AG10803 (cell line): ENCODE data around the gene IL12B.

Source experiments
- DNase-seq: peaks from one replicate; pipeline ENCODE4 v3.0.0; 2010; ENCODE audit warnings: low read depth
- H3K4me3 ChIP-seq: 2 replicates; pipeline ENCODE4 v1.5.1; 2011; ENCODE audit warnings: mild to moderate bottlenecking, low read length, control low read depth
- TF ChIP-seq, protein P1 (sequence below): conservative IDR thresholded peaks from 2 replicates; pipeline ENCODE4 v1.5.1; 2011; ENCODE audit warnings: mild to moderate bottlenecking, low read length, control low read depth, inconsistent platforms

Gene IL12B

DNA sequence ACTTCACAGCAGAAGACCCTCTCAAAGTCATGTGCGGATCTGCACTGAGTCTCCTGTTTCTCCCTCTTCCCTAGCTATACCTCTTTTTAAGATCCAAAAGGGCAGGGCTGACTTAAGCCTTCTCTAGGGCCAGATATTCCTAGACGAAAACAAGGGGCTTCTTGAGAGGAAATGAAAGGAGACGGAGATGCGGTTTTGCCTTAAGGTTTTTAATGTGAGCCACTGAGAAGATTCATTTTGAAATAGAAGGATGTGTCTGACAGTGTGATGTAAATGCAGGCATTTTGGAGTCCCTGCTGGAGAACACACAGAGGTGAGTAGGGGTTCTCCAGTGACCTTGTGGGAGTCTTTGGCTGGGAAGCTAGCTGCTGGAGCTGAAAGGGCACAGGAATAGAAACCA, 15.6 kb upstream of the IL12B start:
- DNase-seq: no peak
- H3K4me3 ChIP-seq: no peak overlapping the region
- TF ChIP-seq, protein P1, sequence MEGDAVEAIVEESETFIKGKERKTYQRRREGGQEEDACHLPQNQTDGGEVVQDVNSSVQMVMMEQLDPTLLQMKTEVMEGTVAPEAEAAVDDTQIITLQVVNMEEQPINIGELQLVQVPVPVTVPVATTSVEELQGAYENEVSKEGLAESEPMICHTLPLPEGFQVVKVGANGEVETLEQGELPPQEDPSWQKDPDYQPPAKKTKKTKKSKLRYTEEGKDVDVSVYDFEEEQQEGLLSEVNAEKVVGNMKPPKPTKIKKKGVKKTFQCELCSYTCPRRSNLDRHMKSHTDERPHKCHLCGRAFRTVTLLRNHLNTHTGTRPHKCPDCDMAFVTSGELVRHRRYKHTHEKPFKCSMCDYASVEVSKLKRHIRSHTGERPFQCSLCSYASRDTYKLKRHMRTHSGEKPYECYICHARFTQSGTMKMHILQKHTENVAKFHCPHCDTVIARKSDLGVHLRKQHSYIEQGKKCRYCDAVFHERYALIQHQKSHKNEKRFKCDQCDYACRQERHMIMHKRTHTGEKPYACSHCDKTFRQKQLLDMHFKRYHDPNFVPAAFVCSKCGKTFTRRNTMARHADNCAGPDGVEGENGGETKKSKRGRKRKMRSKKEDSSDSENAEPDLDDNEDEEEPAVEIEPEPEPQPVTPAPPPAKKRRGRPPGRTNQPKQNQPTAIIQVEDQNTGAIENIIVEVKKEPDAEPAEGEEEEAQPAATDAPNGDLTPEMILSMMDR: no peak

DNA sequence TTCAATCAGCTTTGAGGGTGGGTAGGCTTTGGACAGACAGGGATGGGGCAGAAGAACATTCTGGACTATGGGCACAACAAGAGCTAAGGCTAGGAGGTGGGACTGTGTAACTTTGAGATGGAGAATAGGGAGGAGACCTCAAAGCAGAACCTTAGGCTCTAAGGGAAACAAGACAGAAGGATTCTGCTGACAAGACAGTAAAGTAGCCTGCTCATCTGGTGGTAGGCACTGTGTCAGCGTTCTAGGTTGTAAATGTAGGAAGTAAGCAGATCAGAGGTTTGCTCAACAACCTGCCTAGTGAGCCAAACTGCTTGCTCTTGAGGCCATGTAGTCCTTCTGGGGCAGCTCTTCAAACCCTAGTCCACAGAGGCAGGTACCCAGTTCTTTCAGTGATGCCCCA, 15.0 kb upstream of the IL12B start:
- TF ChIP-seq, protein P1: no peak
- H3K4me3 ChIP-seq: no peak overlapping the region
- no peak for DNase-seq

DNA sequence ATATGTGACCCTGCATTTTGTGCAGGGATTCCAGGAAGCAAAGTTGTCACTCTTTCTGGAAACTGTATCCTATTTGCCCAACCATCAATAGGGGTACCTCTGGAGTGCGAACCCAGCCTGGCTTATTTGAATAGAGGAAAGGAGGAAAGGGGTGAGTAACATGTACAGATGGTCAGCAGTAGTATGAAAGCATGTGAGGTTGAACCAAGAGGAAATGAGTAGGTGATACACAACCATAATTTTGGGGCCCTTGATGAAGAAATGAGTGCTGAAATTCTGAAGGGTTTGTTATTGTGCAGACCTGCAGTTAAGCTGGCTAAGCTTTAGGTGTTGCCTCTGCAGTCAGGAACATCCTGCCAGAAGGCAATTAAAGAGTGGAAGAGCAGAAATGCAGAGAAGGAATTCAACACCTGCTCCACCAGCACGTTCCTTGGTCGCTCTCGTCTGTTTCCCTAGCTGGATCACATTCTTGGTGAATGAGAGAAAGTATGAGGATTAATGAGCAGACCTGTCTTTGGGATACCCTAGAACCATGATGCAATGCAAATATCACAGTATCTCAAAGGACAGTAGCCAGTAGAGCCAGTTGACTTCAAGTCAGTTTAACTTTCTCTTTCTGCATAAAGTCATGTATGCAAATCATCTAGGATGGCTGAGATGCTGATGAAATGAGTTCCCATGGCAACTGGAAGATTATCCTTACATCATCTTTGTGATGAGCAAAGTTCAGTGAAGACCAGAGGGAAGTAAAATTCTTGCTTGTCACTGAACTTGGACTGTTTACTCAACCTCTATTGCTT, 13.2 kb upstream of the IL12B start:
- H3K4me3 ChIP-seq: no peak overlapping the region
- DNase-seq: no peak
- TF ChIP-seq, protein P1: no peak

DNA sequence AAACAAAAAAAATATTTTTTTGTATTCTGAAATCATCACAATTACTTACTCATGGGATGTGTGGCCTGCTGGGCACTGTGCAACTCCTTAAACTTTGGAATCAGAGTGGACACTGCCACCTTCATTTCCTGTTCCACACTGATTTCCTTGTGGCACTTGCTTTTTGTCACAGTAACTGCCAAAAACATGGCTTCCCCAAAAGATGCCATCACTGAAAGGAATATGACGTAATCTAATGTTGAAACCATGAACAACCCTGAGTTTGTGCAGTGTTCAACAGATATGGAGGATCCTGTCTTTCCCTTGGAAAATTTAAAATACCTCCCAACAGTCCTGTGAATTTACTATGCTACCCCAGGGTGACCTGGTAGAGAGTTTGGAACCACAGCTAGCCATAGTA, 12.6 kb upstream of the IL12B start:
- no peak overlapping the region for H3K4me3 ChIP-seq
- no peak for DNase-seq
- TF ChIP-seq, protein P1: no peak

DNA sequence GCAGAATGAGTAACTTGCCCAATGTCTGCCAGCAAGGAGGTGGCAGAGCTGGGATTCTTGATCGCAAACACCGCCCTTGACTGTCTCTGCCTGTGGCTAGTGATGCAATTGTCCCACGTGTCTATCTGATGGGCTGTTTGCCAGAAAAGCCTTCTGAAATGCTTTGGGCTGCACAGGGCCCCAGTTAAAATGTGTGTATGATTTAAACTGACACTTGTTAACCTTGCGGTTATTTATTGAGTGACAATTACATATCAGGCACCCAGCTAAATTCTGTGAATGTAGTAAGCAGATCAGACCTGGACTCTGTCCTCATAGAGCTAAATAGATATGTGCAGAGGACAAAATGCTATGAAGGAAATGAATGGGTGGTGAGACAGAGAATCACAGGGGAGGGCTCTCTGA, 11.6 kb upstream of the IL12B start:
- TF ChIP-seq, protein P1: no peak
- peak; percentile 80 for DNase-seq
- no peak overlapping the region for H3K4me3 ChIP-seq

DNA sequence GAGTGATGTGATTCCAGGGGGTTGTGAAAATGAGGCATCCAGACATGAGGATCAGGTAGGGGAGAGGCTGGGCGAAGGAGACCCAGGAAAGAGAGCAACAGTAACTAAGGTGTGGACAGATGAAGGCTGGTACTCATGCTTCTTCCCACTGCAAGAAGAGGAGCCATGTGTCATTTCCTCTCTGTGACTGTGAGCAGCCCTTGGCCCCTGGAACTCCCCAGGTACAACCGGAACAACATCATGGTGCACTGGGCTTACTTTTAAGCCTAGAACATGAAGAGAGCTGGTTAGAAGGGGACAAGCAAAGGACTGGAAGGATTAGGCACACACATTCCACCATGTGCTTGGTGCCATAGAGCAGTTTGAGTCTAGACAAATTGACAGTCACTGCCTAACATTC, 10.9 kb upstream of the IL12B start:
- no peak overlapping the region for H3K4me3 ChIP-seq
- DNase-seq: no peak
- TF ChIP-seq, protein P1: no peak

DNA sequence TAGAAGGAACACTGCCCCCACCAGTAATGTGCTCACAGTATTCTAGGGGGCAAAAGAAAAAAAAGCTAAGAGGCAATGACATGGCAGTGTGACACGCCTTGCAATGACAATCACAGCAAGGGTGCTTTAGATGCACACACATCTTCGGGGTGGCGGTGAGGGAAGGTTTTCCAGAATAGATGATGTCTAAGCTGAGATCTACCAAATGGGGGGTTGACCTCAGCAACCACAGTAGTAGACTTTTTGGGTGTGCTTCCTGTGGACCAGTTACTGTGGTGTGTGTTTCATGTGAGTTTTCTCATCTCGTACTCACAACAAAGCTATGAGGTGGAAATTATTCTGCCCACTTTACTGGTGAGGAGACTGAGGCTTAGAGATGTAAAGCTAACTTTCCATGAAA, 10.2 kb upstream of the IL12B start:
- TF ChIP-seq, protein P1: no peak
- no peak overlapping the region for H3K4me3 ChIP-seq
- DNase-seq: no peak
